ENCODE measurements around the gene ENTREP3. TPM values are rescaled to one million over a fixed set of nuclear protein-coding genes. Genes with fewer than 3 reads are reported as not detected.
"Not testable (repeated sequence)": the region's sequence is repeated elsewhere in the genome, so short reads cannot be mapped to it uniquely, and the experiment has no call there.

ENTREP3 gene
- total RNA-seq, 2 experiments from 2014 or later, result 9.1 to 59.3 TPM

- POLR2A ChIA-PET, result interaction anchor here (0.7 to 1.3 kb wide), 2 partner anchors 20 to 1303 kb away, joined by 3 to 4 read pairs; partner anchors contain the start of gene CLK2
- Histone ChIP-seq H3K36me3 (ENCODE audit: insufficient read depth, low read length) (no peaks in the 10 kb centered on the region), H3K79me2 (ENCODE audit: insufficient read depth, low read depth, low read length) (no peaks in the 10 kb centered on the region), H2AFZ (ENCODE audit: low read length) (no peak overlapping the region), H3K4me3 (ENCODE audit: low read depth, low read length, poor library complexity, severe bottlenecking) (no peak overlapping the region), H3K27ac (ENCODE audit: low read depth, low read length, poor library complexity, severe bottlenecking) (no peak overlapping the region), H4K20me1 (ENCODE audit: insufficient read depth, low read length) (no peaks in the 10 kb centered on the region), H3K9me3 (ENCODE audit: low read length) (no peaks in the 10 kb centered on the region), H3K4me1 (ENCODE audit: insufficient read depth, low read length, poor library complexity, severe bottlenecking) (peaks cover 17% of the 10 kb centered on the region), H3K4me2 (ENCODE audit: low read length) (no peak overlapping the region), H3K9me2 (ENCODE audit: insufficient read depth, low read length) (no peaks in the 10 kb centered on the region)
- intact Hi-C loops (cut with micrococcal nuclease; ENCODE audit: unreplicated experiment), result no loop called here
- no TSS peak for BruUV-seq (replicated peaks)
- CTCF ChIA-PET (ENCODE audit: unreplicated experiment), result interaction anchor here (0.6 kb wide), 1 partner anchor 233 kb away, joined by 7 read pairs; no protein-coding TSS in a partner anchor
- no peak for DNase-seq (ENCODE audit: low spot score)
- no peak for TF ChIP-seq EZH2phosphoT487 (IDR thresholded peaks at IDR 0.05; ENCODE audit: borderline replicate concordance, low read depth, low read length)
- TF ChIP-seq CTCF (conservative IDR thresholded peaks at IDR 0.05; ENCODE audit: low read length), result no peak
Observed at GRCh38 chr1:155293086-155293749, 37.9 kb upstream of the ENTREP3 start.

GRCh38 chr1:155291006-155291405 is 35.7 kb upstream of the ENTREP3 start:
- H3K4me1 ChIP-seq (ENCODE audit: insufficient read depth, low read length, poor library complexity, severe bottlenecking); BruUV-seq (replicated peaks); H3K4me2 ChIP-seq (ENCODE audit: low read length); H3K9me2 ChIP-seq (ENCODE audit: insufficient read depth, low read length); H2AFZ ChIP-seq (ENCODE audit: low read length); H3K36me3 ChIP-seq (ENCODE audit: insufficient read depth, low read length); H3K9me3 ChIP-seq (ENCODE audit: low read length); DNase-seq (ENCODE audit: low spot score); H3K27ac ChIP-seq (ENCODE audit: low read depth, low read length, poor library complexity, severe bottlenecking); intact Hi-C loops (cut with micrococcal nuclease; ENCODE audit: unreplicated experiment); CTCF ChIA-PET (ENCODE audit: unreplicated experiment); H3K4me3 ChIP-seq (ENCODE audit: low read depth, low read length, poor library complexity, severe bottlenecking); H3K79me2 ChIP-seq (ENCODE audit: insufficient read depth, low read depth, low read length); H4K20me1 ChIP-seq (ENCODE audit: insufficient read depth, low read length); POLR2A ChIA-PET: not testable (repeated sequence)

GRCh38 chr1:155287987-155288543 is 32.8 kb upstream of the ENTREP3 start:
- Histone ChIP-seq H3K9me2 (ENCODE audit: insufficient read depth, low read length) (no peaks in the 10 kb centered on the region), H3K9me3 (ENCODE audit: low read length) (no peaks in the 10 kb centered on the region), H3K4me1 (ENCODE audit: insufficient read depth, low read length, poor library complexity, severe bottlenecking) (no peaks in the 10 kb centered on the region), H4K20me1 (ENCODE audit: insufficient read depth, low read length) (no peaks in the 10 kb centered on the region), H2AFZ (ENCODE audit: low read length) (no peak overlapping the region), H3K36me3 (ENCODE audit: insufficient read depth, low read length) (no peaks in the 10 kb centered on the region), H3K4me3 (ENCODE audit: low read depth, low read length, poor library complexity, severe bottlenecking) (no peak overlapping the region), H3K27ac (ENCODE audit: low read depth, low read length, poor library complexity, severe bottlenecking) (no peak overlapping the region), H3K79me2 (ENCODE audit: insufficient read depth, low read depth, low read length) (no peaks in the 10 kb centered on the region), H3K4me2 (ENCODE audit: low read length) (no peak overlapping the region)
- ChIA-PET CTCF (ENCODE audit: unreplicated experiment) (no interaction called here), POLR2A (no interaction called here)
- BruUV-seq (replicated peaks), result no TSS peak
- intact Hi-C loops (cut with micrococcal nuclease; ENCODE audit: unreplicated experiment), result no loop called here
- TF ChIP-seq EZH2phosphoT487 (IDR thresholded peaks at IDR 0.05; ENCODE audit: borderline replicate concordance, low read depth, low read length) (no peak), CTCF (conservative IDR thresholded peaks at IDR 0.05; ENCODE audit: low read length) (no peak)
- DNase-seq (ENCODE audit: low spot score), result no peak
